ENCODE measurements around the gene GPBAR1.

DNA sequence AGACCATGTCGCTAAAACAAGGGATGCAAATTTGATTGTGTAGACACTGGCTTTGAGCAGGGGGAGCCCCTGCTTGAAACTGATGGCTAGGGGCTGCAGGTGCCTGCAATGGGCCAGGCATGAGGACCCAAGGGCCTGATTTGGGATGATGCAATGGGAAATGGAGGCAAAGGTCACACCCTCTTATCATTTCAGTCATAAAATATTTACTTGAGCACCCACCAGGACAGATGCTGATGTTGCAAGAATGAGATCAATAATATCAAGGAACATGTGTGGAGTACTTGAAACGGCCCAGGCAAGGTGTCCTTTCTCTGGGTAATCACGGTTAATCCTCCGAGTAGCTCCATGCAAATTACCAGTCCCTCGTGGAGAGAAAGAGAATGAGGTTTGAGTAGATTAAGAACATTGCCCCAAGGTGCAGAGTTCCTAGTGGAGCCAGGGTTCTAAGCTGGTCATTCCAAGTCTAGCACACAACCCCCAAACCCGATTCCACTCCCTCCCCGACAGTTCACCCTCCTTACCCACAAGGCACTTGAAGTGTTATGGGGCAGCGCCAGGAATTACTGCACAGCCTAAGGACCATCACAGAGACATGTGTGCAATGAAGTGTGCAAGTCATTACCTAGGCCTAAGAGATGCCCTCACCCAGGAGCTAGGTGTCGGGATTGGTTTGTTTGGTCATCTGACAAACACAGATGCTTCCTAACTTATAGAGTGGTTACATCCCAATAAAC, 45.5 kb downstream of the GPBAR1 start:
- no peak for TF ChIP-seq SUZ12 (IDR thresholded peaks at IDR 0.05; ENCODE audit: extremely low read depth, insufficient read depth, insufficient read length)
- TF ChIP-seq YY1 (IDR thresholded peaks at IDR 0.05; ENCODE audit: insufficient read depth, insufficient read length): no peak
- no peak for TF ChIP-seq ZNF274 (IDR thresholded peaks at IDR 0.05; ENCODE audit: low read depth, low read length)
